GM19193 (cell line): Measurements from ENCODE around the gene SHB.

Source experiments
- POLR2A ChIP-seq: IDR thresholded peaks from 4 replicates; pipeline ENCODE4 v1.6.1; 2011; ENCODE audit not compliant: insufficient read depth, insufficient read length; ENCODE audit errors: extremely low read depth

SHB gene

GRCh38 chr9:38018241-38018957 lies 50.6 kb downstream of the SHB start:
- TF ChIP-seq POLR2A, result no peak

- TF ChIP-seq POLR2A, result no peak
These were observed 51.2 kb downstream of the SHB start for GRCh38 chr9:38017885-38018186.

GRCh38 chr9:38017149-38017884 lies 51.7 kb downstream of the SHB start:
- no peak for TF ChIP-seq POLR2A

GRCh38 chr9:38016375-38017135 lies 52.5 kb downstream of the SHB start:
- no peak for TF ChIP-seq POLR2A

- TF ChIP-seq POLR2A, result no peak
These were observed 53.1 kb downstream of the SHB start for GRCh38 chr9:38015906-38016305.

- no peak for TF ChIP-seq POLR2A
These were observed 53.8 kb downstream of the SHB start for GRCh38 chr9:38015266-38015665.

GRCh38 chr9:38012767-38013450 lies 56.1 kb downstream of the SHB start:
- no peak for TF ChIP-seq POLR2A

GRCh38 chr9:38011991-38012390 lies 57.0 kb downstream of the SHB start:
- TF ChIP-seq POLR2A, result no peak

GRCh38 chr9:38010918-38011704 lies 57.9 kb downstream of the SHB start:
- TF ChIP-seq POLR2A, result no peak

GRCh38 chr9:38009990-38010389 lies 59.0 kb downstream of the SHB start:
- TF ChIP-seq POLR2A, result no peak

GRCh38 chr9:38009035-38009501 lies 60.0 kb downstream of the SHB start:
- no peak for TF ChIP-seq POLR2A

- no peak for TF ChIP-seq POLR2A
These were observed 60.6 kb downstream of the SHB start for GRCh38 chr9:38008168-38009034.

- TF ChIP-seq POLR2A, result no peak
These were observed 62.0 kb downstream of the SHB start for GRCh38 chr9:38007016-38007415.
